Liver (tissue), 9 donors: ENCODE data around the gene BCKDHB. TPM values are rescaled to one million over a fixed set of nuclear protein-coding genes. Genes with fewer than 3 reads are reported as not detected.

ENCODE experiments used
- DNase-seq: peaks from one replicate; pipeline ENCODE4 v3.0.0-alpha.2; 2017; ENCODE audit warnings: low spot score
- H3K27ac ChIP-seq, 2 donors: one replicate each; pipeline ENCODE4 v1.7.0; 2013; ENCODE audit warnings: inconsistent platforms in 2 of 2, low read length in 2 of 2, control low read depth in 1 of 2, low read depth in 1 of 2, mild to moderate bottlenecking in 1 of 2
- H3K27me3 ChIP-seq, 4 donors: one replicate each; pipeline versions ENCODE4 v1.6.1 to v1.7.0; 2013; ENCODE audit warnings: low read length in 3 of 4, inconsistent platforms in 1 of 4, mild to moderate bottlenecking in 1 of 4, moderate library complexity in 1 of 4; ENCODE audit not compliant: control insufficient read depth in 4 of 4, insufficient read depth in 4 of 4
- H3K36me3 ChIP-seq, 4 donors: one replicate each; pipeline versions ENCODE4 v1.6.1 to v1.7.0; 2013; ENCODE audit warnings: low read length in 3 of 4, mild to moderate bottlenecking in 3 of 4, low read depth in 1 of 4, moderate library complexity in 1 of 4; ENCODE audit not compliant: control insufficient read depth in 4 of 4, insufficient read depth in 3 of 4
- H3K4me1 ChIP-seq, 4 donors: one replicate each; pipeline versions ENCODE4 v1.6.1 to v1.7.0; 2013; ENCODE audit warnings: low read length in 3 of 4, mild to moderate bottlenecking in 3 of 4, moderate library complexity in 1 of 4; ENCODE audit not compliant: control insufficient read depth in 4 of 4, insufficient read depth in 4 of 4
- H3K4me3 ChIP-seq, 3 donors: one replicate each; pipeline versions ENCODE4 v1.6.1 to v1.7.0; 2013; ENCODE audit warnings: low read length in 3 of 3, control low read depth in 1 of 3, low read depth in 1 of 3, mild to moderate bottlenecking in 1 of 3
- H3K9ac ChIP-seq, 2 donors: one replicate each; pipeline ENCODE4 v1.7.0; 2013; ENCODE audit warnings: low read length in 2 of 2, mild to moderate bottlenecking in 2 of 2, moderate library complexity in 2 of 2, control low read depth in 1 of 2, low read depth in 1 of 2
- H3K9me3 ChIP-seq, 4 donors: one replicate each; pipeline versions ENCODE4 v1.6.1 to v1.7.0; 2013; ENCODE audit warnings: low read length in 3 of 4; ENCODE audit not compliant: control insufficient read depth in 4 of 4
- ATF3 ChIP-seq: IDR thresholded peaks from 2 replicates; pipeline ENCODE4 v1.6.1; 2016; ENCODE audit warnings: antibody characterized with exemption
- EGR1 ChIP-seq, 2 donors: IDR thresholded peaks; 2 replicates each; pipeline ENCODE4 v1.6.1; 2016 to 2018; ENCODE audit warnings: antibody characterized with exemption in 2 of 2, low read depth in 2 of 2
- FOXA1 ChIP-seq: IDR thresholded peaks from 2 replicates; pipeline ENCODE4 v1.6.1; 2016; ENCODE audit warnings: antibody characterized with exemption
- FOXA2 ChIP-seq: IDR thresholded peaks from 2 replicates; pipeline ENCODE4 v1.6.1; 2016; ENCODE audit warnings: antibody characterized with exemption
- GABPA ChIP-seq, 2 donors: IDR thresholded peaks in 1 of 2; conservative IDR thresholded peaks in 1 of 2; 2 replicates each; pipeline ENCODE4 v1.6.1; 2016; ENCODE audit warnings: antibody characterized with exemption in 2 of 2, mild to moderate bottlenecking in 1 of 2, moderate library complexity in 1 of 2
- HNF4A ChIP-seq, 2 donors: conservative IDR thresholded peaks; 2 replicates each; pipeline ENCODE4 v1.6.1; 2016; ENCODE audit warnings: antibody characterized with exemption in 2 of 2, mild to moderate bottlenecking in 2 of 2
- HNF4G ChIP-seq: IDR thresholded peaks from 2 replicates; pipeline ENCODE4 v1.6.1; 2016; ENCODE audit warnings: antibody characterized with exemption
- MAX ChIP-seq: IDR thresholded peaks from 2 replicates; pipeline ENCODE4 v1.6.1; 2016; ENCODE audit warnings: antibody characterized with exemption
- NR2F2 ChIP-seq: IDR thresholded peaks from 2 replicates; pipeline ENCODE4 v1.6.1; 2016; ENCODE audit warnings: antibody characterized with exemption
- RXRA ChIP-seq, 2 donors: IDR thresholded peaks; 2 replicates each; pipeline ENCODE4 v1.6.1; 2017 to 2018; ENCODE audit warnings: antibody characterized with exemption in 2 of 2, mild to moderate bottlenecking in 1 of 2
- SP1 ChIP-seq: IDR thresholded peaks from 2 replicates; pipeline ENCODE4 v1.6.1; 2018; ENCODE audit warnings: antibody characterized with exemption, mild to moderate bottlenecking
- TAF1 ChIP-seq: conservative IDR thresholded peaks from 2 replicates; pipeline ENCODE4 v1.6.1; 2016; ENCODE audit warnings: antibody characterized with exemption, mild to moderate bottlenecking
- WGBS: extraction: QIAGEN DNeasy Blood & Tissue Kit; methylation state at CpG from one replicate; pipeline ENCODE4 v1.1.7; 2013; 5-methylcytosine and 5-hydroxymethylcytosine counted together
- polyA plus RNA-seq, 2 donors: library from polyadenylated mRNA; stranded (reverse) in 1 of 2; unstranded in 1 of 2; fragments of 200-250 nt in 1 of 2; fragments of >200 nt in 1 of 2; fragmentation: Nextera tagmentation in 1 of 2; extraction: Ambion mirVana in 1 of 2; gene quantifications; one replicate each; pipeline versions ENCODE4 v1.2.1 to v1.2.3, GENCODE V29; 2013 to 2015
- total RNA-seq, 2 donors: library from RNA; depleted of rRNA; stranded (reverse); fragments of >200 nt; gene quantifications; one replicate each; pipeline ENCODE4 v1.2.3, GENCODE V29; 2014
- TF ChIP-seq, protein P1 (sequence below): IDR thresholded peaks from 2 replicates; pipeline ENCODE4 v1.6.1; 2016; ENCODE audit warnings: antibody characterized with exemption, mild to moderate bottlenecking
- TF ChIP-seq, protein P2 (sequence below): IDR thresholded peaks from 2 replicates; pipeline ENCODE4 v1.6.1; 2016; ENCODE audit warnings: antibody characterized with exemption
- donor health status: healthy.
- donor health status: healthy.
- donor health status: healthy.
- donor health status: healthy.
- donor health status: healthy.

The BCKDHB gene
- total and polyA plus RNA-seq, 4 donors, result 13.0 to 74.8 (median 31.6) TPM

- WGBS, result 86% methylated on average over 1 of the region's 1 CpG
- Histone ChIP-seq H3K4me3 (no peak overlapping the region), H3K4me1 (no peaks in the 10 kb centered on the region)
Measured at GRCh38 chr6:80077067-80077466, 29.4 kb upstream of the BCKDHB start.

DNA sequence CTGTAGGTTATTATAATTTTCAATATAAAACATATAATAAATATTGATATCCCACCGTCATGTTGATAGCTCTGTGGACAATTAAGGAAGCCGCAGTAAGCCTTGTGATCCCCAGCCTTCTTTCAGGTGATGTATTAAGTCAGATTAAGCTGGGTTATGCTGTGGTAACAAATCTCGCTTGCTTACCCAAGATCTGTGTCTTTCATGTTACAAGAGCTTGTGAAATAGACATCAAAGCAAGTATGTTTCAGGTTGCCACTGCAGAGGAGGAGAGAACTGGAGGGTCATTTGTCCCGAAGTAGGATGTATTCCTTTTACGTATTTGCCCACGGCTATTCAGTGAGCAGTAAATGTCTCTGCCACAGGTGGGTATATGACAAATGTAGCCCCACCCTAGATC lies 17.8 kb upstream of the BCKDHB start:
- Histone ChIP-seq H3K4me3 (no peak overlapping the region), H3K9me3 (no peaks in the 10 kb centered on the region), H3K9ac (no peak overlapping the region), H3K27ac (no peak overlapping the region), H3K36me3 (no peaks in the 10 kb centered on the region), H3K27me3 (no peaks in the 10 kb centered on the region), H3K4me1 (no peaks in the 10 kb centered on the region)
- 84% methylated on average over 6 of the region's 6 CpGs for WGBS
- DNase-seq, result no peak
- TF ChIP-seq HNF4A (conservative IDR thresholded peaks at IDR 0.05) (no peak), GABPA (IDR thresholded peaks at IDR 0.05 in 1 of 2, conservative IDR thresholded peaks at IDR 0.05 in 1 of 2) (no peak), HNF4G (no peak), RXRA (IDR thresholded peaks at IDR 0.05) (no peak), TAF1 (no peak), MAX (no peak), FOXA2 (no peak), EGR1 (IDR thresholded peaks at IDR 0.05; ENCODE audit: low read depth in 2 of 2) (no peak), ATF3 (no peak), NR2F2 (no peak), FOXA1 (no peak)
- TF ChIP-seq, protein P1, sequence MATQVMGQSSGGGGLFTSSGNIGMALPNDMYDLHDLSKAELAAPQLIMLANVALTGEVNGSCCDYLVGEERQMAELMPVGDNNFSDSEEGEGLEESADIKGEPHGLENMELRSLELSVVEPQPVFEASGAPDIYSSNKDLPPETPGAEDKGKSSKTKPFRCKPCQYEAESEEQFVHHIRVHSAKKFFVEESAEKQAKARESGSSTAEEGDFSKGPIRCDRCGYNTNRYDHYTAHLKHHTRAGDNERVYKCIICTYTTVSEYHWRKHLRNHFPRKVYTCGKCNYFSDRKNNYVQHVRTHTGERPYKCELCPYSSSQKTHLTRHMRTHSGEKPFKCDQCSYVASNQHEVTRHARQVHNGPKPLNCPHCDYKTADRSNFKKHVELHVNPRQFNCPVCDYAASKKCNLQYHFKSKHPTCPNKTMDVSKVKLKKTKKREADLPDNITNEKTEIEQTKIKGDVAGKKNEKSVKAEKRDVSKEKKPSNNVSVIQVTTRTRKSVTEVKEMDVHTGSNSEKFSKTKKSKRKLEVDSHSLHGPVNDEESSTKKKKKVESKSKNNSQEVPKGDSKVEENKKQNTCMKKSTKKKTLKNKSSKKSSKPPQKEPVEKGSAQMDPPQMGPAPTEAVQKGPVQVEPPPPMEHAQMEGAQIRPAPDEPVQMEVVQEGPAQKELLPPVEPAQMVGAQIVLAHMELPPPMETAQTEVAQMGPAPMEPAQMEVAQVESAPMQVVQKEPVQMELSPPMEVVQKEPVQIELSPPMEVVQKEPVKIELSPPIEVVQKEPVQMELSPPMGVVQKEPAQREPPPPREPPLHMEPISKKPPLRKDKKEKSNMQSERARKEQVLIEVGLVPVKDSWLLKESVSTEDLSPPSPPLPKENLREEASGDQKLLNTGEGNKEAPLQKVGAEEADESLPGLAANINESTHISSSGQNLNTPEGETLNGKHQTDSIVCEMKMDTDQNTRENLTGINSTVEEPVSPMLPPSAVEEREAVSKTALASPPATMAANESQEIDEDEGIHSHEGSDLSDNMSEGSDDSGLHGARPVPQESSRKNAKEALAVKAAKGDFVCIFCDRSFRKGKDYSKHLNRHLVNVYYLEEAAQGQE, result no peak
- TF ChIP-seq, protein P2, sequence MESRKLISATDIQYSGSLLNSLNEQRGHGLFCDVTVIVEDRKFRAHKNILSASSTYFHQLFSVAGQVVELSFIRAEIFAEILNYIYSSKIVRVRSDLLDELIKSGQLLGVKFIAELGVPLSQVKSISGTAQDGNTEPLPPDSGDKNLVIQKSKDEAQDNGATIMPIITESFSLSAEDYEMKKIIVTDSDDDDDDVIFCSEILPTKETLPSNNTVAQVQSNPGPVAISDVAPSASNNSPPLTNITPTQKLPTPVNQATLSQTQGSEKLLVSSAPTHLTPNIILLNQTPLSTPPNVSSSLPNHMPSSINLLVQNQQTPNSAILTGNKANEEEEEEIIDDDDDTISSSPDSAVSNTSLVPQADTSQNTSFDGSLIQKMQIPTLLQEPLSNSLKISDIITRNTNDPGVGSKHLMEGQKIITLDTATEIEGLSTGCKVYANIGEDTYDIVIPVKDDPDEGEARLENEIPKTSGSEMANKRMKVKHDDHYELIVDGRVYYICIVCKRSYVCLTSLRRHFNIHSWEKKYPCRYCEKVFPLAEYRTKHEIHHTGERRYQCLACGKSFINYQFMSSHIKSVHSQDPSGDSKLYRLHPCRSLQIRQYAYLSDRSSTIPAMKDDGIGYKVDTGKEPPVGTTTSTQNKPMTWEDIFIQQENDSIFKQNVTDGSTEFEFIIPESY, result no peak

More at GRCh38 chr6:80077067-80077466, 29.4 kb upstream of the BCKDHB start:
- TF ChIP-seq NR2F2 (no peak), MAX (no peak), SP1 (no peak)
- TF ChIP-seq, protein P2, result no peak
- TF ChIP-seq, protein P1, result no peak
- DNase-seq, result no peak
- Histone ChIP-seq H3K36me3 (no peaks in the 10 kb centered on the region), H3K27ac (no peak overlapping the region), H3K9me3 (peaks cover 0 to 5% (median 2%) of the 10 kb centered on the region in 4 donors), H3K27me3 (no peaks in the 10 kb centered on the region), H3K9ac (no peak overlapping the region)
